MCF 10A (cell line): Measurements from ENCODE around the gene USH2A. TPM values are rescaled to one million over a fixed set of nuclear protein-coding genes. Genes with fewer than 3 reads are reported as not detected.

Experiments
- BruUV-seq: library from RNA; stranded (reverse); fragments of 400-500 nt; replicated peaks from 2 replicates; lab custom pipeline; 2021; lab: Mats Ljungman, UMichigan
- CTCF ChIA-PET: fragments of 300-600 bp; sonication (Branson Sonifier 250); formaldehyde crosslinking; extraction: SDS; loops from one replicate; lab custom pipeline; 2021; ENCODE audit warnings: antibody characterized with exemption, inconsistent platforms; lab: Yijun Ruan, JAX
- POLR2A ChIA-PET: fragments of 300-600, 350-650 bp; sonication (Branson Sonifier 250); formaldehyde crosslinking; extraction: SDS; loops from one replicate; lab custom pipeline; 2020; ENCODE audit warnings: antibody characterized with exemption, inconsistent platforms; lab: Yijun Ruan, JAX
- DNase-seq: peaks from one replicate; pipeline ENCODE4 v3.0.0-alpha.2; 2018; ENCODE audit not compliant: unreplicated experiment
- H3K27ac Mint-ChIP-seq: one replicate; pipeline ENCODE4 v1.8.0; 2022; ENCODE audit warnings: mild to moderate bottlenecking, low read depth, mixed read lengths; ENCODE audit not compliant: unreplicated experiment
- H3K27me3 Mint-ChIP-seq: one replicate; pipeline ENCODE4 v1.8.0; 2022; ENCODE audit warnings: mixed read lengths; ENCODE audit not compliant: insufficient read depth, unreplicated experiment
- H3K36me3 Mint-ChIP-seq: one replicate; pipeline ENCODE4 v1.8.0; 2022; ENCODE audit warnings: mild to moderate bottlenecking, moderate library complexity, mixed read lengths; ENCODE audit not compliant: insufficient read depth, unreplicated experiment
- H3K4me1 Mint-ChIP-seq: one replicate; pipeline ENCODE4 v1.8.0; 2022; ENCODE audit warnings: mixed read lengths; ENCODE audit not compliant: insufficient read depth, unreplicated experiment
- H3K4me3 Mint-ChIP-seq: one replicate; pipeline ENCODE4 v1.8.0; 2022; ENCODE audit warnings: mild to moderate bottlenecking, moderate library complexity, mixed read lengths; ENCODE audit not compliant: unreplicated experiment
- H3K9me3 Mint-ChIP-seq: one replicate; pipeline ENCODE4 v1.8.0; 2022; ENCODE audit warnings: mixed read lengths; ENCODE audit not compliant: unreplicated experiment
- intact Hi-C: fragments of 100-400 bp; cut with micrococcal nuclease; formaldehyde crosslinking; loops from 2 replicates; pipeline ENCODE4 v1.14.1; 2022
- total RNA-seq: library from RNA; stranded (reverse); gene quantifications from 2 replicates; pipeline ENCODE4 v1.2.3, GENCODE V29; 2022
- TF ChIP-seq, protein P1 (sequence below): fragments of 200-600 bp; IDR thresholded peaks from one replicate; pipeline ENCODE4 v1.8.0; 2022; ENCODE audit warnings: antibody characterized with exemption, mild to moderate bottlenecking; ENCODE audit not compliant: unreplicated experiment

The USH2A gene
- total RNA-seq, 1 experiment from 2014 or later: not detected

DNA sequence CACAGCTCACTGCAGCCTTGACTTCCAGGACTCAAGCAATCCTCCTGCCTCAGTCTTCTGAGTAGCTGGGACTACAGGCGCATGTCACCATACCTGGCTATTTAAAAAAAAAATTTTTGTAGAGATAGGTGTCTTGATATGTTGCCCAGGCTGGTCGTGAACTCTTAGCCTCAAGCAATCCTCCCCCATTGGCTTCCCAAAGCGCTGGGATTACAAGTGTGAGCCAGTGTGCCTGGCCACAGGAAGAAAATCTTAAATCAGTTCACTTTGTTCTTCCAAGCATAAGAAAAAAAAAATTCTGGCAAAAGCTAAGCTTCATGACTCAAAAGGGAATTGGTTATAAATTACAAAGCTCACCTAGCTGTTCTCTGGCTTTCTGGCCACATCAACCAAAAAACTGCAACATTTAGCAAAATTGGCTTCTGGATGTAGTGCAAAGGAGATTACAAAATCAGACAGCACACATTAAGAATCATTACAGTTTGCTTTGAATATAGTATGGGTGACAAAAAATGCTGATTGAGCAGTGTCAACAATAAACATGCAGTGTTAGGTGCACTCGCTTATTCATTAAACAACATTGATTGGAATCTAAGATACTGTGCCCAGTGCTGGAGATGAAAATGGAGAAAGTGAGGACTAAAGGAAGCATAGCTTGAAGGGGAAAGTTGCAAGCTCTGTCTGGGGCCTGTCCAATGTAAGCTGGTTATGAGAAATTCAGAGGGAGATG lies 779.5 kb downstream of the USH2A start:
- H3K27ac Mint-ChIP-seq: no peak overlapping the region
- ChIA-PET CTCF (interaction anchor here (0.6 to 1.3 kb wide), 4 partner anchors 11 to 66 kb away, joined by 3 to 5 read pairs (median 3); no protein-coding TSS in a partner anchor), POLR2A (interaction anchor here (0.6 to 2.8 kb wide), 4 partner anchors 12 to 124 kb away, joined by 3 to 7 read pairs (median 3); no protein-coding TSS in a partner anchor)
- intact Hi-C loops: no loop called here
- H3K36me3 Mint-ChIP-seq: no peaks in the 10 kb centered on the region
- H3K27me3 Mint-ChIP-seq: peaks cover 16% of the 10 kb centered on the region
- TF ChIP-seq, protein P1, sequence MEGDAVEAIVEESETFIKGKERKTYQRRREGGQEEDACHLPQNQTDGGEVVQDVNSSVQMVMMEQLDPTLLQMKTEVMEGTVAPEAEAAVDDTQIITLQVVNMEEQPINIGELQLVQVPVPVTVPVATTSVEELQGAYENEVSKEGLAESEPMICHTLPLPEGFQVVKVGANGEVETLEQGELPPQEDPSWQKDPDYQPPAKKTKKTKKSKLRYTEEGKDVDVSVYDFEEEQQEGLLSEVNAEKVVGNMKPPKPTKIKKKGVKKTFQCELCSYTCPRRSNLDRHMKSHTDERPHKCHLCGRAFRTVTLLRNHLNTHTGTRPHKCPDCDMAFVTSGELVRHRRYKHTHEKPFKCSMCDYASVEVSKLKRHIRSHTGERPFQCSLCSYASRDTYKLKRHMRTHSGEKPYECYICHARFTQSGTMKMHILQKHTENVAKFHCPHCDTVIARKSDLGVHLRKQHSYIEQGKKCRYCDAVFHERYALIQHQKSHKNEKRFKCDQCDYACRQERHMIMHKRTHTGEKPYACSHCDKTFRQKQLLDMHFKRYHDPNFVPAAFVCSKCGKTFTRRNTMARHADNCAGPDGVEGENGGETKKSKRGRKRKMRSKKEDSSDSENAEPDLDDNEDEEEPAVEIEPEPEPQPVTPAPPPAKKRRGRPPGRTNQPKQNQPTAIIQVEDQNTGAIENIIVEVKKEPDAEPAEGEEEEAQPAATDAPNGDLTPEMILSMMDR: no peak
- no TSS peak for BruUV-seq
- no peak overlapping the region for H3K4me3 Mint-ChIP-seq
- DNase-seq: no peak
- H3K4me1 Mint-ChIP-seq: no peaks in the 10 kb centered on the region
- H3K9me3 Mint-ChIP-seq: no peaks in the 10 kb centered on the region

DNA sequence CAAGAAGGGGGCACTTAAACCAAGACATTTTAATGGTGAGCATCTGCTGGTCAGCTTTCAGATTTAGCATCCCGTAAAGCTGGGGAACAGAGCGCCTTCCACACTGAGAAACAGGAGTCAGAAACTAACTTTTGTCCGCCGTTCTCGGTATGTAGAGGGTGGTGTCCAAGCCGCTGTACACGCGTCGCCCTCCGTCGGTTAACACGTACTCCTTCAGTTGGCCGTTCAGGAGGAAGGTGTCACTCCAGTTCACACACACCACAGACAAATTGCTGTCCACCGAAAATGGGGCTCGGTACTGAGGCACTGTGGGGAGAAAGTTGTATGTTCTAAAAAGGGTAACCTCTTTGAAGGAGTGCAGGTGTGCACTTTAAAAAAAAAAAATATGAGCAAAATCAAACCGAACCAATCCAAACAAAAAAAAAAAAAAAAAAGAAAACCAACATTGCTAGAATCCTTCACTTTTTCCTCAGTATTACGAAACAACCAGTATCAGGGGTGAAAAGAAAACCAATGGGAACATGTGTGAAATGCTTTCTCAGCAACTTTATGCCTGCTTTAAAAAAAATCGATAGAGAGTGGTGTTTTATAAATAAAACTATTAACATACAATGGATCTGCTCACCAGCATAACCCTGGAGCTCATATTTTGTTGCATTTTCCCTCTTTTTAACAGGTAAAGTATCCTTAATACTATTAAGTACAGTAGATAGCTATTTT lies 782.7 kb downstream of the USH2A start:
- POLR2A ChIA-PET: interaction anchor here (1.3 kb wide), 1 partner anchor 9 kb away, joined by 4 read pairs; no protein-coding TSS in a partner anchor
- TF ChIP-seq, protein P1: no peak

DNA sequence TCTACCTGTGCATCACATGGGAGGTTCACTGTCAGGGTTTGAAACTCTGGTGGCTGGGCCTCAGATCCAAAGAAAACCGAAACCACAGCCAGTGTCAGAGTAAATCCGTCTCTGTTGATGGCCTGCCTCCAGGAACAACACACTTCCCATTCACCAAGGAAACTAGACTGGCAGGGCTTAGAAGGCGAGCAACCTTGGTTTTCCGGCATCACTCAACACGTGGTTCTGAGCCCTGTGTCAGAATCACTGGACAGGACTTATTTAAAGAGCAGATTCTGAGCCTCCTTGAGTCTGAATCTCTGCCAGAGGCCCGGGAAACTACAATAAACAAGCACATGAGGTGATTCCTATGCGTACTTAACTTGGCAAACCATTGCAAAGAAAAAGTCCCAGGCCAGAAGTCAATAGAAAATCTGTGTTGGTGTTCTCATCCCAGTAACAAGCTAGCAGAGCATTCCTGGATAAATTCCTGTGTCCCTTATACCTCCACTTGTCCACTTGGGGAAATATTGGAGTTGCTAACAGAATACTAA lies 786.1 kb downstream of the USH2A start:
- Mint-ChIP-seq H3K27ac (peak overlapping the region; percentile 61), H3K36me3 (no peaks in the 10 kb centered on the region), H3K27me3 (no peaks in the 10 kb centered on the region), H3K4me1 (peaks cover 19% of the 10 kb centered on the region), H3K4me3 (peak overlapping the region; percentile 6), H3K9me3 (no peaks in the 10 kb centered on the region)
- no TSS peak for BruUV-seq
- intact Hi-C loops: no loop called here
- peak; percentile 45 for DNase-seq
- ChIA-PET CTCF (no interaction called here), POLR2A (no interaction called here)
- TF ChIP-seq, protein P1: no peak

More for the DNA sequence above, 782.7 kb downstream of the USH2A start:
- Mint-ChIP-seq H3K4me3 (no peak overlapping the region), H3K27ac (no peak overlapping the region), H3K9me3 (no peaks in the 10 kb centered on the region), H3K4me1 (peaks cover 11% of the 10 kb centered on the region), H3K36me3 (no peaks in the 10 kb centered on the region), H3K27me3 (peaks cover 16% of the 10 kb centered on the region)
- no TSS peak for BruUV-seq
- intact Hi-C loops: no loop called here
- DNase-seq: no peak
- CTCF ChIA-PET: interaction anchor here (1.0 kb wide), 1 partner anchor 9 kb away, joined by 3 read pairs; no protein-coding TSS in a partner anchor
